HCT116 (cell line): Measurements from ENCODE around the gene FAM89B. TPM values are rescaled to one million over a fixed set of nuclear protein-coding genes. Genes with fewer than 3 reads are reported as not detected.
A peak's percentile ranks its signal among the peaks of the same experiment; 100 is the strongest.

ENCODE experiments used
- ATAC-seq: fragments of 200-7000 bp; cut with Tn5 transposase; 2 replicates; pipeline ENCODE4 v1.9.1; 2020; ENCODE audit warnings: mild to moderate bottlenecking, moderate library complexity
- BruUV-seq: library from RNA; stranded (reverse); fragments of 400-500 nt; replicated peaks from 2 replicates; lab custom pipeline; 2021; lab: Mats Ljungman, UMichigan
- CTCF ChIA-PET: fragments of 300-600 bp; sonication (Branson Sonifier 250); formaldehyde crosslinking; loops from one replicate; lab custom pipeline; 2021; ENCODE audit warnings: antibody characterized with exemption; lab: Charles Lee
- POLR2A ChIA-PET: fragments of 300-600, 350-600 bp; sonication (Branson Sonifier 250); formaldehyde crosslinking; loops from one replicate; lab custom pipeline; 2021; ENCODE audit warnings: antibody characterized with exemption; lab: Charles Lee
- RAD21 ChIA-PET, 2 experiments: fragments of 300-600 bp; sonication (Branson Sonifier 250); formaldehyde crosslinking; loops; one replicate each; lab custom pipeline; 2023; ENCODE audit warnings: low total read pairs in 2 of 2; ENCODE audit not compliant: uncharacterized antibody in 2 of 2, unreplicated experiment in 2 of 2, low non-redundant PET in 1 of 2; lab: Charles Lee
- DNase-seq: peaks from one replicate; pipeline ENCODE4 v3.0.0-alpha.2; 2010; ENCODE audit warnings: low read depth, low spot score
- H2AFZ ChIP-seq: fragments of 200-600 bp; shearing (Covaris generic), sonication (generic); 2 replicates; pipeline ENCODE4 v1.6.1; 2017; ENCODE audit warnings: low read depth, mixed run types, mixed read lengths, antibody characterized with exemption, low read length; ENCODE audit not compliant: poor library complexity, severe bottlenecking
- H3K27ac ChIP-seq: 2 replicates; pipeline ENCODE4 v1.5.1; 2012; ENCODE audit warnings: low read depth, low read length
- H3K27me3 ChIP-seq: fragments of 200-600 bp; sonication (generic); 2 replicates; pipeline ENCODE4 v1.6.1; 2016; ENCODE audit warnings: mixed run types, low read length, mixed read lengths; ENCODE audit not compliant: insufficient read depth
- H3K36me3 ChIP-seq, 2 experiments: fragments of 200-500 bp in 1 of 2; fragments of 200-600 bp in 1 of 2; sonication (Bioruptor generic) in 1 of 2; sonication (generic) in 1 of 2; 2 replicates each; pipeline versions ENCODE4 v1.5.1 to v1.6.1; 2014 to 2016; ENCODE audit warnings: low read length in 2 of 2, inconsistent platforms in 1 of 2, mixed read lengths in 1 of 2, mixed run types in 1 of 2; ENCODE audit not compliant: insufficient read depth in 2 of 2, control insufficient read depth in 1 of 2
- H3K4me1 ChIP-seq, 2 experiments: fragments of 200-600 bp in 1 of 2; sonication (generic) in 1 of 2; 2 replicates each; pipeline versions ENCODE4 v1.5.1 to v1.6.1; 2012 to 2017; ENCODE audit warnings: low read length in 2 of 2, inconsistent platforms in 1 of 2, mild to moderate bottlenecking in 1 of 2, mixed read lengths in 1 of 2, mixed run types in 1 of 2, moderate library complexity in 1 of 2; ENCODE audit not compliant: insufficient read depth in 2 of 2, control insufficient read depth in 1 of 2
- H3K4me2 ChIP-seq: fragments of 200-600 bp; sonication (generic); 2 replicates; pipeline ENCODE4 v1.6.1; 2017; ENCODE audit warnings: mixed run types, low read length, mixed read lengths
- H3K4me3 ChIP-seq, 2 experiments: fragments of 200-600 bp in 1 of 2; sonication (generic) in 1 of 2; replicated peaks in 1 of 2; 2 replicates each; pipeline ENCODE4 v1.5.1; 2011 to 2016; ENCODE audit warnings: low read length in 2 of 2, control low read depth in 1 of 2, low read depth in 1 of 2, mild to moderate bottlenecking in 1 of 2, mixed read lengths in 1 of 2, mixed run types in 1 of 2
- H3K79me2 ChIP-seq: fragments of 200-600 bp; sonication (generic); 2 replicates; pipeline ENCODE4 v1.6.1; 2017; ENCODE audit warnings: mild to moderate bottlenecking, mixed run types, low read length, moderate library complexity, mixed read lengths; ENCODE audit not compliant: insufficient read depth
- H3K9ac ChIP-seq: fragments of 200-600 bp; sonication (generic); 2 replicates; pipeline ENCODE4 v1.6.1; 2016; ENCODE audit warnings: low read length, mixed read lengths
- H3K9me2 ChIP-seq: fragments of 200-600 bp; sonication (generic), shearing (Covaris generic); 2 replicates; pipeline ENCODE4 v1.6.1; 2017; ENCODE audit warnings: mixed run types, mild to moderate bottlenecking, moderate library complexity; ENCODE audit not compliant: insufficient read depth
- H3K9me3 ChIP-seq, 2 experiments: fragments of 200-500 bp in 1 of 2; fragments of 200-600 bp in 1 of 2; sonication (Bioruptor generic) in 1 of 2; sonication (generic) in 1 of 2; 2 replicates each; pipeline ENCODE4 v1.6.1; 2014 to 2017; ENCODE audit warnings: low read length in 2 of 2, mixed read lengths in 2 of 2, inconsistent platforms in 1 of 2, low read depth in 1 of 2, mild to moderate bottlenecking in 1 of 2, mixed run types in 1 of 2, moderate library complexity in 1 of 2; ENCODE audit not compliant: control insufficient read depth in 1 of 2, insufficient read depth in 1 of 2
- H4K20me1 ChIP-seq: fragments of 200-600 bp; sonication (generic), shearing (Covaris generic); 2 replicates; pipeline ENCODE4 v1.6.1; 2017; ENCODE audit warnings: mixed run types, mild to moderate bottlenecking, moderate library complexity; ENCODE audit not compliant: insufficient read depth
- CBX3 ChIP-seq: IDR thresholded peaks from 2 replicates; pipeline ENCODE4 v1.6.1; 2012; ENCODE audit warnings: low read depth
- CEBPB ChIP-seq: IDR thresholded peaks from 2 replicates; pipeline ENCODE4 v1.6.1; 2012; ENCODE audit warnings: low read depth
- CTCF ChIP-seq, 3 experiments: fragments of 200-600 bp in 1 of 3; sonication (generic) in 1 of 3; IDR thresholded peaks in 2 of 3; conservative IDR thresholded peaks in 1 of 3; 2 replicates each; pipeline ENCODE4 v1.5.1; 2012 to 2017; ENCODE audit warnings: low read depth in 2 of 3, low read length in 2 of 3, antibody characterized with exemption in 1 of 3, borderline replicate concordance in 1 of 3, control low read depth in 1 of 3, mild to moderate bottlenecking in 1 of 3, mixed read lengths in 1 of 3, mixed run types in 1 of 3, moderate library complexity in 1 of 3; ENCODE audit not compliant: insufficient read depth in 1 of 3
- EZH2 ChIP-seq: fragments of 200-600 bp; sonication (generic); IDR thresholded peaks from 2 replicates; pipeline ENCODE4 v1.6.1; 2017; ENCODE audit warnings: antibody characterized with exemption, mixed run types
- EZH2phosphoT487 ChIP-seq: fragments of 200-600 bp; IDR thresholded peaks from 2 replicates; pipeline ENCODE4 v1.6.1; 2018; ENCODE audit warnings: antibody characterized with exemption, borderline replicate concordance
- JUND ChIP-seq: IDR thresholded peaks from 2 replicates; pipeline ENCODE4 v1.6.1; 2012
- POLR2A ChIP-seq: IDR thresholded peaks from 2 replicates; pipeline ENCODE4 v1.7.0; 2011; ENCODE audit warnings: borderline replicate concordance; ENCODE audit not compliant: insufficient read depth, insufficient read length; ENCODE audit errors: extremely low read depth
- POLR2AphosphoS5 ChIP-seq: IDR thresholded peaks from 2 replicates; pipeline ENCODE4 v1.6.1; 2011; ENCODE audit warnings: mild to moderate bottlenecking, low read depth, low read length, moderate library complexity
- RAD21 ChIP-seq: IDR thresholded peaks from 2 replicates; pipeline ENCODE4 v1.6.1; 2012; ENCODE audit warnings: low read depth, mild to moderate bottlenecking
- SRF ChIP-seq: IDR thresholded peaks from 2 replicates; pipeline ENCODE4 v1.6.1; 2012; ENCODE audit warnings: low read depth
- TCF7L2 ChIP-seq: IDR thresholded peaks from 2 replicates; pipeline ENCODE4 v1.7.0; 2011; ENCODE audit warnings: borderline replicate concordance, inconsistent platforms; ENCODE audit not compliant: insufficient read depth, insufficient read length; ENCODE audit errors: extremely low read depth
- YY1 ChIP-seq: IDR thresholded peaks from 2 replicates; pipeline ENCODE4 v1.6.1; 2011; ENCODE audit warnings: low read length, low read depth, moderate library complexity, mild to moderate bottlenecking; ENCODE audit not compliant: insufficient replicate concordance; ENCODE audit errors: extremely low read depth
- ZBTB33 ChIP-seq: IDR thresholded peaks from 2 replicates; pipeline ENCODE4 v1.6.1; 2011; ENCODE audit warnings: mild to moderate bottlenecking, low read length, moderate library complexity; ENCODE audit not compliant: insufficient replicate concordance; ENCODE audit errors: extremely low read depth
- ZFX ChIP-seq: fragments of 450-650 bp; IDR thresholded peaks from 2 replicates; pipeline ENCODE4 v1.6.1; 2017
- ZNF274 ChIP-seq: fragments of 200-500 bp; sonication (Bioruptor generic); IDR thresholded peaks from 2 replicates; pipeline ENCODE4 v1.6.1; 2014; ENCODE audit warnings: mild to moderate bottlenecking, low read depth, low read length, inconsistent platforms
- intact Hi-C: fragments of 100-400 bp; cut with micrococcal nuclease; formaldehyde crosslinking; loops from 2 replicates; pipeline ENCODE4 v1.10.0; 2022
- total RNA-seq: library from RNA; stranded (reverse); gene quantifications from one replicate; pipeline ENCODE4 v1.2.1, GENCODE V29; 2021; ENCODE audit not compliant: unreplicated experiment
- TF ChIP-seq, protein P1 (sequence below): IDR thresholded peaks from 2 replicates; pipeline ENCODE4 v1.6.1; 2012
- TF ChIP-seq, protein P2 (sequence below): IDR thresholded peaks from 2 replicates; pipeline ENCODE4 v1.6.1; 2012; ENCODE audit warnings: low read depth

The FAM89B gene
- total RNA-seq, 1 experiment from 2014 or later, result 60.0 TPM

DNA sequence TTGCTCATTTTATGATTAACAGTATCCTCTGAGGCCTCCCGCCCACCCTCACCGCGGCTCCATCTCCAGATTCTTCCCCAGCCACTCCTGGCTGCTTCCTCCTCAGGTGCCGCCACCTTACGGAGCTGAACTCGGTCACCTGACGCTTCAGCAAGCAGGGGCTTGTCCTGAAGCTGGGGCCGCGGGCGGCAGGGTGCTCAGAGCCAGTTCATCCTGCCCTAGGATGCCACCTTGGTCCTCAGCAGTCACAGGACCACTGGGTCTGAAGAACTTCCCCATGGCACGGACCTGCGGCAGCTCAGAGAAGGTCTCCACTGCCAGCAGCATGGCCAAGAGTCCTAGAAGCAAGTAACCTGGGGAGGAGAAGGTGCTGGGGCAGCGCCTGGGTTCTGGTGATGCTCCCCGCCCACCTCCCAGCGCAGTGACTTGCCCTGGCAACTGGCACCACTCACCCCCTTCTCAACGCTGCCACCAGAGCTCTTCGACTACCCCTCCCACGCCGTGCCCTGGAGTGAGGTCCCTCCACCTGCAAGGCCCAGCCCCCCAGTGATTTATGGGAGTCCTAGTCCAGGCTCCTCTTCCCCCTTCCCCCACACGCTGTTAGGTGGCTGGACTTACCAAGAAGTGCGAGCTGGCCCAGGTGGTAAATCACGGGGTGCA is 20.6 kb downstream of the FAM89B start:
- no peak overlapping the region for H3K9ac ChIP-seq

More for the DNA sequence above, 20.6 kb downstream of the FAM89B start:
- RAD21 ChIA-PET, result no interaction called here
- H3K27ac ChIP-seq, result peak overlapping the region; percentile 26; the same call in 1 of the 2 replicates
- no peaks in the 10 kb centered on the region for H3K27me3 ChIP-seq
- H2AFZ ChIP-seq, result no peak overlapping the region
- H3K4me3 ChIP-seq, result no peak overlapping the region
- peaks cover 0 to under 1% of the 10 kb centered on the region in 2 experiments; a peak in 1 of 4 replicates for H3K36me3 ChIP-seq
- POLR2A ChIA-PET, result no interaction called here
- TF ChIP-seq ZBTB33 (no peak), ZFX (no peak), JUND (no peak), POLR2AphosphoS5 (no peak), CEBPB (no peak), CBX3 (no peak), ZNF274 (no peak), RAD21 (no peak), EZH2phosphoT487 (no peak), EZH2 (no peak), POLR2A (no peak), YY1 (no peak), CTCF (IDR thresholded peaks at IDR 0.05 in 2 of 3, conservative IDR thresholded peaks at IDR 0.05 in 1 of 3; ENCODE audit: borderline replicate concordance in 1 of 3, insufficient read depth in 1 of 3, low read depth in 2 of 3, low read length in 2 of 3) (no peak), TCF7L2 (no peak), SRF (no peak)
- TF ChIP-seq, protein P1, sequence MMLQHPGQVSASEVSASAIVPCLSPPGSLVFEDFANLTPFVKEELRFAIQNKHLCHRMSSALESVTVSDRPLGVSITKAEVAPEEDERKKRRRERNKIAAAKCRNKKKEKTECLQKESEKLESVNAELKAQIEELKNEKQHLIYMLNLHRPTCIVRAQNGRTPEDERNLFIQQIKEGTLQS, result no peak
- TF ChIP-seq, protein P2, sequence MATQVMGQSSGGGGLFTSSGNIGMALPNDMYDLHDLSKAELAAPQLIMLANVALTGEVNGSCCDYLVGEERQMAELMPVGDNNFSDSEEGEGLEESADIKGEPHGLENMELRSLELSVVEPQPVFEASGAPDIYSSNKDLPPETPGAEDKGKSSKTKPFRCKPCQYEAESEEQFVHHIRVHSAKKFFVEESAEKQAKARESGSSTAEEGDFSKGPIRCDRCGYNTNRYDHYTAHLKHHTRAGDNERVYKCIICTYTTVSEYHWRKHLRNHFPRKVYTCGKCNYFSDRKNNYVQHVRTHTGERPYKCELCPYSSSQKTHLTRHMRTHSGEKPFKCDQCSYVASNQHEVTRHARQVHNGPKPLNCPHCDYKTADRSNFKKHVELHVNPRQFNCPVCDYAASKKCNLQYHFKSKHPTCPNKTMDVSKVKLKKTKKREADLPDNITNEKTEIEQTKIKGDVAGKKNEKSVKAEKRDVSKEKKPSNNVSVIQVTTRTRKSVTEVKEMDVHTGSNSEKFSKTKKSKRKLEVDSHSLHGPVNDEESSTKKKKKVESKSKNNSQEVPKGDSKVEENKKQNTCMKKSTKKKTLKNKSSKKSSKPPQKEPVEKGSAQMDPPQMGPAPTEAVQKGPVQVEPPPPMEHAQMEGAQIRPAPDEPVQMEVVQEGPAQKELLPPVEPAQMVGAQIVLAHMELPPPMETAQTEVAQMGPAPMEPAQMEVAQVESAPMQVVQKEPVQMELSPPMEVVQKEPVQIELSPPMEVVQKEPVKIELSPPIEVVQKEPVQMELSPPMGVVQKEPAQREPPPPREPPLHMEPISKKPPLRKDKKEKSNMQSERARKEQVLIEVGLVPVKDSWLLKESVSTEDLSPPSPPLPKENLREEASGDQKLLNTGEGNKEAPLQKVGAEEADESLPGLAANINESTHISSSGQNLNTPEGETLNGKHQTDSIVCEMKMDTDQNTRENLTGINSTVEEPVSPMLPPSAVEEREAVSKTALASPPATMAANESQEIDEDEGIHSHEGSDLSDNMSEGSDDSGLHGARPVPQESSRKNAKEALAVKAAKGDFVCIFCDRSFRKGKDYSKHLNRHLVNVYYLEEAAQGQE, result no peak
- intact Hi-C loops, result no loop called here
- no peaks in the 10 kb centered on the region for H3K9me2 ChIP-seq
- H4K20me1 ChIP-seq, result no peaks in the 10 kb centered on the region
- ATAC-seq, result no peak
- CTCF ChIA-PET, result interaction anchor here (1.1 to 3.5 kb wide), 11 partner anchors 8 to 52 kb away, joined by 3 to 28 read pairs (median 10); partner anchors contain the start of genes EHBP1L1, FAM89B and PCNX3
- no peak overlapping the region for H3K4me2 ChIP-seq
- H3K4me1 ChIP-seq, result peaks cover 20 to 28% of the 10 kb centered on the region in 2 experiments
- H3K79me2 ChIP-seq, result no peaks in the 10 kb centered on the region
- no TSS peak for BruUV-seq
- H3K9me3 ChIP-seq, result no peaks in the 10 kb centered on the region
- DNase-seq, result no peak
